ENCODE results near the gene DNAH6.

DNAH6 gene

GRCh38 chr2:84808279-84808678 lies 292.0 kb downstream of the DNAH6 start:
- no peak for DNase-seq

GRCh38 chr2:84811839-84812431 lies 295.6 kb downstream of the DNAH6 start:
- DNase-seq = no peak

GRCh38 chr2:84815146-84815545 lies 298.8 kb downstream of the DNAH6 start:
- no peak for DNase-seq

- DNase-seq = no peak
Observed at GRCh38 chr2:84816426-84817026, 300.2 kb downstream of the DNAH6 start.

- DNase-seq = no peak
Observed at GRCh38 chr2:84817239-84817655, 300.9 kb downstream of the DNAH6 start.

- DNase-seq = no peak
Observed at GRCh38 chr2:84821806-84822205, 305.5 kb downstream of the DNAH6 start.

GRCh38 chr2:84823229-84823628 lies 306.9 kb downstream of the DNAH6 start:
- no peak for DNase-seq

- DNase-seq = no peak
Observed at GRCh38 chr2:84823788-84824187, 307.5 kb downstream of the DNAH6 start.

- DNase-seq = no peak
Observed at GRCh38 chr2:84827978-84828575, 311.8 kb downstream of the DNAH6 start.

- DNase-seq = no peak
Observed at GRCh38 chr2:84829693-84830092, 313.4 kb downstream of the DNAH6 start.

GRCh38 chr2:84830095-84830494 lies 313.8 kb downstream of the DNAH6 start:
- DNase-seq = no peak

GRCh38 chr2:84830758-84831500 lies 314.6 kb downstream of the DNAH6 start:
- no peak for DNase-seq

GRCh38 chr2:84832772-84833461 lies 316.6 kb downstream of the DNAH6 start:
- DNase-seq = no peak

- no peak for DNase-seq
Observed at GRCh38 chr2:84833481-84834150, 317.3 kb downstream of the DNAH6 start.

GRCh38 chr2:84836215-84836614 lies 319.9 kb downstream of the DNAH6 start:
- DNase-seq = no peak

- DNase-seq = no peak
Observed at GRCh38 chr2:84838434-84839145, 322.3 kb downstream of the DNAH6 start.

GRCh38 chr2:84839851-84840250 lies 323.6 kb downstream of the DNAH6 start:
- no peak for DNase-seq

GRCh38 chr2:84840306-84840705 lies 324.0 kb downstream of the DNAH6 start:
- no peak for DNase-seq

- DNase-seq = no peak
Observed at GRCh38 chr2:84841577-84841976, 325.3 kb downstream of the DNAH6 start.

GRCh38 chr2:84844141-84844540 lies 327.8 kb downstream of the DNAH6 start:
- DNase-seq = no peak

GRCh38 chr2:84846041-84846663 lies 329.9 kb downstream of the DNAH6 start:
- DNase-seq = no peak

- no peak for DNase-seq
Observed at GRCh38 chr2:84846741-84847142, 330.4 kb downstream of the DNAH6 start.
